GM12878 (cell line): Measurements from ENCODE around the gene SRD5A1. TPM values are rescaled to one million over a fixed set of nuclear protein-coding genes. Genes with fewer than 3 reads are reported as not detected.

Source experiments
- ATAC-seq: fragments of 200-7000 bp; cut with Tn5 transposase; 3 replicates; pipeline ENCODE4 v1.9.1; 2020; ENCODE audit warnings: mild to moderate bottlenecking, moderate library complexity
- BruUV-seq: library from RNA; stranded (reverse); fragments of 400-500 nt; replicated peaks from 2 replicates; lab custom pipeline; 2021; lab: Mats Ljungman, UMichigan
- CTCF ChIA-PET: fragments of 300-600 bp; sonication (Branson Sonifier 250); formaldehyde crosslinking; extraction: SDS; loops from one replicate; lab custom pipeline; 2021; ENCODE audit warnings: inconsistent platforms; lab: Yijun Ruan, JAX
- POLR2A ChIA-PET: fragments of 350-600 bp; formaldehyde crosslinking; extraction: SDS; loops from one replicate; lab custom pipeline; 2021; ENCODE audit warnings: inconsistent platforms; lab: Charles Lee
- RAD21 ChIA-PET: fragments of 300-600 bp; sonication (Branson Sonifier 250); formaldehyde crosslinking; loops from one replicate; lab custom pipeline; 2023; ENCODE audit warnings: antibody characterized with exemption; ENCODE audit not compliant: unreplicated experiment; lab: Charles Lee
- SMC1A ChIA-PET: fragments of 300-600 bp; sonication (Branson Sonifier 250); formaldehyde crosslinking; loops from one replicate; lab custom pipeline; 2023; ENCODE audit not compliant: unreplicated experiment, uncharacterized antibody; lab: Charles Lee
- DNase-seq: peaks from one replicate; pipeline ENCODE4 v3.0.0-alpha.2; 2011; ENCODE audit warnings: low read depth, low spot score
- FAIRE-seq: peaks from 3 replicates; lab custom pipeline; 2011; peaks lifted over from hg19 to GRCh38; lab: Jason Lieb, UNC
- H2AFZ ChIP-seq: 2 replicates; pipeline ENCODE4 v1.6.0; 2011; ENCODE audit warnings: low read depth, low read length, control low read depth; ENCODE audit not compliant: control insufficient read depth
- H3K27ac ChIP-seq: 2 replicates; pipeline ENCODE4 v1.5.1; 2011; ENCODE audit warnings: control low read depth; ENCODE audit not compliant: control insufficient read depth, insufficient read depth
- H3K27me3 ChIP-seq, 2 experiments: replicated peaks in 1 of 2; 2 replicates each; pipeline versions ENCODE4 v1.6.0 to v1.6.1; 2011; ENCODE audit warnings: low read length in 1 of 2; ENCODE audit not compliant: control insufficient read depth in 2 of 2, insufficient read depth in 2 of 2
- H3K36me3 ChIP-seq, 2 experiments: 2 replicates each; pipeline ENCODE4 v1.5.1; 2011; ENCODE audit warnings: low read length in 1 of 2; ENCODE audit not compliant: control insufficient read depth in 2 of 2, insufficient read depth in 2 of 2
- H3K4me1 ChIP-seq: 2 replicates; pipeline ENCODE4 v1.6.1; 2011; ENCODE audit warnings: mild to moderate bottlenecking, low read length, moderate library complexity, mixed read lengths; ENCODE audit not compliant: control insufficient read depth, insufficient read depth
- H3K4me2 ChIP-seq: 2 replicates; pipeline ENCODE4 v1.6.0; 2011; ENCODE audit warnings: control low read depth; ENCODE audit not compliant: control insufficient read depth, insufficient read depth
- H3K4me3 ChIP-seq: fragments of 200-600 bp; sonication (generic); 2 replicates; pipeline ENCODE4 v1.5.1; 2016
- H3K79me2 ChIP-seq: 2 replicates; pipeline ENCODE4 v1.6.0; 2011; ENCODE audit warnings: low read length; ENCODE audit not compliant: control insufficient read depth, insufficient read depth
- H3K9ac ChIP-seq: 2 replicates; pipeline ENCODE4 v1.8.0; 2011; ENCODE audit warnings: low read length, control low read depth, mixed read lengths; ENCODE audit not compliant: control insufficient read depth, insufficient read depth
- H3K9me3 ChIP-seq: replicated peaks from 3 replicates; pipeline ENCODE4 v1.5.1; 2011; ENCODE audit warnings: mild to moderate bottlenecking, low read length; ENCODE audit not compliant: control insufficient read depth, insufficient read depth
- H4K20me1 ChIP-seq: 2 replicates; pipeline ENCODE4 v1.6.0; 2011; ENCODE audit not compliant: control insufficient read depth, insufficient read depth
- IRF4 ChIP-seq: IDR thresholded peaks from 2 replicates; pipeline ENCODE4 v1.6.1; 2011; ENCODE audit warnings: low read depth, low read length
- LARP7 ChIP-seq: fragments of 450-650 bp; IDR thresholded peaks from 2 replicates; pipeline ENCODE4 v1.6.1; 2017; ENCODE audit warnings: mild to moderate bottlenecking
- MEF2A ChIP-seq: IDR thresholded peaks from 2 replicates; pipeline ENCODE4 v1.6.1; 2011; ENCODE audit warnings: low read depth, mild to moderate bottlenecking, low read length, moderate library complexity; ENCODE audit not compliant: insufficient read depth
- NFXL1 ChIP-seq: fragments of 450-650 bp; IDR thresholded peaks from 2 replicates; pipeline ENCODE4 v1.6.1; 2017; ENCODE audit warnings: antibody characterized with exemption, mild to moderate bottlenecking, borderline replicate concordance
- NR2F1 ChIP-seq: fragments of 450-650 bp; conservative IDR thresholded peaks from 2 replicates; pipeline ENCODE4 v1.6.1; 2017; ENCODE audit warnings: mild to moderate bottlenecking
- POLR2A ChIP-seq: IDR thresholded peaks from 2 replicates; pipeline ENCODE4 v1.6.1; 2011; ENCODE audit warnings: low read depth, mild to moderate bottlenecking, low read length
- RBBP5 ChIP-seq: fragments of 200-600 bp; sonication (generic); conservative IDR thresholded peaks from 2 replicates; pipeline ENCODE4 v1.6.1; 2016
- SUZ12 ChIP-seq: fragments of 200-600 bp; sonication (generic); IDR thresholded peaks from one replicate; pipeline ENCODE4 v1.6.1; 2018; ENCODE audit warnings: antibody characterized with exemption, mild to moderate bottlenecking; ENCODE audit not compliant: unreplicated experiment
- ZNF622 ChIP-seq: fragments of 450-650 bp; IDR thresholded peaks from 2 replicates; pipeline ENCODE4 v1.6.1; 2017; ENCODE audit warnings: mild to moderate bottlenecking, inconsistent platforms
- WGBS: methylation state at CpG from one replicate; pipeline ENCODE4 v1.1.6; 2016; ENCODE audit warnings: low lambda C conversion rate; ENCODE audit not compliant: insufficient replicate concordance, insufficient coverage; ENCODE audit errors: missing lambda C conversion rate; 5-methylcytosine and 5-hydroxymethylcytosine counted together
- in situ Hi-C: fragments of 300-500 bp; cut with MboI; formaldehyde crosslinking; loops from 9 replicates; pipeline ENCODE4 v1.14.3; 2018; ENCODE audit warnings: mixed read lengths
- intact Hi-C: fragments of 100-400 bp; cut with micrococcal nuclease; formaldehyde crosslinking; loops from one replicate; pipeline ENCODE4 v1.14.2; 2022; ENCODE audit not compliant: unreplicated experiment
- polyA plus RNA-seq, 11 experiments: library from polyadenylated mRNA; depleted of rRNA in 4 of 11; unstranded in 6 of 11; stranded (reverse) in 5 of 11; fragments of >200 nt; fragmentation: Nextera tagmentation in 4 of 11; fragmentation: Illumina TruSeq in 1 of 11; extraction: Ambion mirVana in 4 of 11; extraction: Trizol in 1 of 11; gene quantifications; 1 replicate in 1 of 11; 2 replicates in 10 of 11; pipeline versions ENCODE4 v1.2.1 to v1.2.3, GENCODE V29; 2011 to 2016; ENCODE audit warnings: inconsistent platforms in 2 of 11, missing spikeins in 2 of 11, low read depth in 1 of 11
- total RNA-seq, 4 experiments: library from RNA; depleted of rRNA in 3 of 4; stranded (reverse); fragments of >200 nt in 3 of 4; fragmentation: Illumina TruSeq in 1 of 4; extraction: Trizol in 1 of 4; gene quantifications; 2 replicates each; pipeline versions ENCODE4 v1.2.1 to v1.2.3, GENCODE V29; 2013 to 2021
- TF ChIP-seq, protein P1 (sequence below): IDR thresholded peaks from 2 replicates; pipeline ENCODE4 v1.6.1; 2012; ENCODE audit warnings: mild to moderate bottlenecking, low read depth, low read length

The SRD5A1 gene
- total and polyA plus RNA-seq, 10 of the 15 experiments (the other 5 are each of a cell fraction or from before 2014, with no cell fraction given) = 0.76 to 20.1 (median 12.3) TPM

GRCh38 chr5:6719417-6719816, 86.2 kb downstream of the SRD5A1 start:
- DNase-seq (no peak), FAIRE-seq (no peak), ATAC-seq (no peak)
- Histone ChIP-seq H3K36me3 (peaks cover 6 to 20% of the 10 kb centered on the region in 2 experiments; a peak in 3 of 4 replicates), H2AFZ (no peak overlapping the region), H3K4me2 (peak overlapping the region; percentile 49; the same call in 1 of the 2 replicates), H3K27me3 (no peaks in the 10 kb centered on the region), H4K20me1 (peaks cover 20% of the 10 kb centered on the region), H3K4me3 (peak overlapping the region; percentile 45; the same call in 1 of the 2 replicates), H3K4me1 (peaks cover 41% of the 10 kb centered on the region), H3K79me2 (peaks cover 99% of the 10 kb centered on the region), H3K27ac (no peak overlapping the region), H3K9me3 (no peaks in the 10 kb centered on the region), H3K9ac (peak overlapping the region; percentile 19; the same call in 1 of the 2 replicates)
- SMC1A ChIA-PET = interaction anchor here (1.8 kb wide), 1 partner anchor 10 kb away, joined by 7 read pairs; no protein-coding TSS in a partner anchor
- POLR2A ChIA-PET = interaction anchor here (4.2 kb wide), 1 partner anchor 9 kb away, joined by 35 read pairs; no protein-coding TSS in a partner anchor
- intact Hi-C loops = loop anchor here (10.0 kb wide), 1 partner anchor 965 kb away; no protein-coding TSS in a partner anchor
- TF ChIP-seq NR2F1 (no peak), NFXL1 (no peak), ZNF622 (no peak), MEF2A (no peak)
- WGBS = 81% methylated on average over 5 of the region's 5 CpGs
- no TSS peak for BruUV-seq
- in situ Hi-C loops = no loop called here
- CTCF ChIA-PET = interaction anchor here (1.1 to 1.6 kb wide), 3 partner anchors 11 to 26 kb away, joined by 3 to 4 read pairs (median 3); no protein-coding TSS in a partner anchor
- RAD21 ChIA-PET = interaction anchor here (1.7 kb wide), 1 partner anchor 10 kb away, joined by 3 read pairs; no protein-coding TSS in a partner anchor

DNA sequence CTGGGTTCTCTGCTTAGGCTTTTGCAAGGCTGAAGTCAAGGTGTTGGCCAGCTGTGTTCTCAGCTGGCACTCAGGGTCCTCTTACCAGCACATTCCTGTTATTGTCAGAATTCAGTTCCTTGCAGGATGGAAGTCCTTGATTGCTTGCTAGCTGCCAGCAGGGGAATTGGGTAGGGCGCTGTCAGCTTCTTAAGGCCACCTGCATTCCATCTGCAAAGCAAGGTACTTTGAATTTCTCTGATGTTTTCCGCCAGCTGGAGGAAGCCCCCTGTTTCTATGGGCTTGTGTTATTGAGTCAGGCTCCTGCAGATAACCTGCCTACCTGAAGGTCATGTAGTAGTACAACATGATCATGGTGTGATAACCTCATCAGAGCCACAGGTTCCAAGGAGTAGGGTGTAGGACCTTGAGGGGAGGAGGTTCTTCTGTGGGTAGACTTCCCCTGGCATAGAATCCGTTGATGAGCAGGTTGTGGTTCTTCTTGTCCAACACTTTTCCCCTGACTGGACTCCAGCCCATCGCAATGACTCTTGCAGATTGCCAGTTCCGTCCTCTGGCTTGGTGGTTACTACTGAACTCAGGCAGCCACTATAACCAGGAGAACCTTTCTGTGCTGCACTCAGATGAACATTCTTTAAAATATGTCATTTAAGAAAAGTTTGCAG, 86.8 kb downstream of the SRD5A1 start:
- RAD21 ChIA-PET = interaction anchor here (1.7 kb wide), 1 partner anchor 10 kb away, joined by 3 read pairs; no protein-coding TSS in a partner anchor
- ATAC-seq = no peak
- peak overlapping the region; percentile 49 for H3K4me2 ChIP-seq
- POLR2A ChIA-PET = interaction anchor here (4.2 kb wide), 1 partner anchor 8 kb away, joined by 35 read pairs; no protein-coding TSS in a partner anchor
- WGBS = 83% methylated on average over 5 of the region's 5 CpGs
- H3K27me3 ChIP-seq = no peaks in the 10 kb centered on the region
- BruUV-seq = no TSS peak
- H3K4me3 ChIP-seq = peak overlapping the region; percentile 45; the same call in 1 of the 2 replicates
- H3K4me1 ChIP-seq = peaks cover 41% of the 10 kb centered on the region
- H3K9ac ChIP-seq = peak overlapping the region; percentile 19; the same call in 1 of the 2 replicates
- CTCF ChIA-PET = interaction anchor here (0.8 to 1.6 kb wide), 4 partner anchors 9 to 26 kb away, joined by 3 to 4 read pairs (median 3); no protein-coding TSS in a partner anchor
- SMC1A ChIA-PET = interaction anchor here (0.5 to 1.8 kb wide), 2 partner anchors 9 to 864 kb away, joined by 3 to 7 read pairs; no protein-coding TSS in a partner anchor
- in situ Hi-C loops (no loop called here), intact Hi-C loops (loop anchor here (10.0 kb wide), 1 partner anchor 965 kb away; no protein-coding TSS in a partner anchor)
- peaks cover 20% of the 10 kb centered on the region for H4K20me1 ChIP-seq
- H3K27ac ChIP-seq = no peak overlapping the region
- peaks cover 6 to 20% of the 10 kb centered on the region in 2 experiments; a peak in 3 of 4 replicates for H3K36me3 ChIP-seq
- no peaks in the 10 kb centered on the region for H3K9me3 ChIP-seq
- H3K79me2 ChIP-seq = peaks cover 98% of the 10 kb centered on the region
- DNase-seq = no peak
- H2AFZ ChIP-seq = no peak overlapping the region
- no peak for FAIRE-seq
- TF ChIP-seq, protein P1, sequence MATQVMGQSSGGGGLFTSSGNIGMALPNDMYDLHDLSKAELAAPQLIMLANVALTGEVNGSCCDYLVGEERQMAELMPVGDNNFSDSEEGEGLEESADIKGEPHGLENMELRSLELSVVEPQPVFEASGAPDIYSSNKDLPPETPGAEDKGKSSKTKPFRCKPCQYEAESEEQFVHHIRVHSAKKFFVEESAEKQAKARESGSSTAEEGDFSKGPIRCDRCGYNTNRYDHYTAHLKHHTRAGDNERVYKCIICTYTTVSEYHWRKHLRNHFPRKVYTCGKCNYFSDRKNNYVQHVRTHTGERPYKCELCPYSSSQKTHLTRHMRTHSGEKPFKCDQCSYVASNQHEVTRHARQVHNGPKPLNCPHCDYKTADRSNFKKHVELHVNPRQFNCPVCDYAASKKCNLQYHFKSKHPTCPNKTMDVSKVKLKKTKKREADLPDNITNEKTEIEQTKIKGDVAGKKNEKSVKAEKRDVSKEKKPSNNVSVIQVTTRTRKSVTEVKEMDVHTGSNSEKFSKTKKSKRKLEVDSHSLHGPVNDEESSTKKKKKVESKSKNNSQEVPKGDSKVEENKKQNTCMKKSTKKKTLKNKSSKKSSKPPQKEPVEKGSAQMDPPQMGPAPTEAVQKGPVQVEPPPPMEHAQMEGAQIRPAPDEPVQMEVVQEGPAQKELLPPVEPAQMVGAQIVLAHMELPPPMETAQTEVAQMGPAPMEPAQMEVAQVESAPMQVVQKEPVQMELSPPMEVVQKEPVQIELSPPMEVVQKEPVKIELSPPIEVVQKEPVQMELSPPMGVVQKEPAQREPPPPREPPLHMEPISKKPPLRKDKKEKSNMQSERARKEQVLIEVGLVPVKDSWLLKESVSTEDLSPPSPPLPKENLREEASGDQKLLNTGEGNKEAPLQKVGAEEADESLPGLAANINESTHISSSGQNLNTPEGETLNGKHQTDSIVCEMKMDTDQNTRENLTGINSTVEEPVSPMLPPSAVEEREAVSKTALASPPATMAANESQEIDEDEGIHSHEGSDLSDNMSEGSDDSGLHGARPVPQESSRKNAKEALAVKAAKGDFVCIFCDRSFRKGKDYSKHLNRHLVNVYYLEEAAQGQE = no peak
- TF ChIP-seq SUZ12 = no peak
- TF ChIP-seq RBBP5 = no peak
- TF ChIP-seq POLR2A = no peak
- TF ChIP-seq LARP7 = no peak
- no peak for TF ChIP-seq IRF4
